NT2/D1 (cell line): ENCODE measurements around the gene CEP162.

ENCODE experiments used
- SUZ12 ChIP-seq: IDR thresholded peaks from 2 replicates; pipeline ENCODE4 v1.6.1; 2011; ENCODE audit not compliant: insufficient read length, insufficient read depth; ENCODE audit errors: extremely low read depth
- YY1 ChIP-seq: IDR thresholded peaks from 2 replicates; pipeline ENCODE4 v1.6.1; 2011; ENCODE audit not compliant: insufficient read length, insufficient read depth
- ZNF274 ChIP-seq: IDR thresholded peaks from 2 replicates; pipeline ENCODE4 v1.6.1; 2011; ENCODE audit warnings: mild to moderate bottlenecking, low read depth, low read length

- TF ChIP-seq ZNF274 = no peak
- no peak for TF ChIP-seq SUZ12
- no peak for TF ChIP-seq YY1
These were observed 6.5 kb downstream of the CEP162 start for GRCh38 chr6:84220809-84221409.
